Measurements from ENCODE around the gene MCF2L. TPM values are rescaled to one million over a fixed set of nuclear protein-coding genes. Genes with fewer than 3 reads are reported as not detected.

MCF2L gene
- total and polyA plus RNA-seq, 10 of the 15 experiments (the other 5 are each of a cell fraction or from before 2014, with no cell fraction given): 0.06 to 1.1 (median 0.21) TPM; not detected in 2

- FAIRE-seq (no peak), ATAC-seq (no peak), DNase-seq (ENCODE audit: low read depth, low spot score) (no peak)
- H3K4me2 ChIP-seq (ENCODE audit: control insufficient read depth, insufficient read depth): no peak overlapping the region
- TF ChIP-seq MTA3 (IDR thresholded peaks at IDR 0.05; ENCODE audit: borderline replicate concordance, low read length) (no peak), RELB (IDR thresholded peaks at IDR 0.05; ENCODE audit: low read depth) (no peak), SMAD5 (IDR thresholded peaks at IDR 0.05; ENCODE audit: low read depth) (no peak), ETV6 (conservative IDR thresholded peaks at IDR 0.05 in 1 of 2, IDR thresholded peaks at IDR 0.05 in 1 of 2; ENCODE audit: borderline replicate concordance in 1 of 2, low read depth in 1 of 2) (no peak), SREBF1 (IDR thresholded peaks at IDR 0.05; ENCODE audit: low read length) (no peak), CBFB (IDR thresholded peaks at IDR 0.05; ENCODE audit: low read depth) (no peak), RFX5 (IDR thresholded peaks at IDR 0.05; ENCODE audit: low read depth, low read length) (no peak), IKZF2 (IDR thresholded peaks at IDR 0.05) (no peak), TAF1 (IDR thresholded peaks at IDR 0.05; ENCODE audit: borderline replicate concordance, low read depth, low read length) (no peak), TCF12 (IDR thresholded peaks at IDR 0.05; ENCODE audit: low read depth, low read length) (no peak), KDM1A (IDR thresholded peaks at IDR 0.05; ENCODE audit: borderline replicate concordance) (no peak), CBX5 (IDR thresholded peaks at IDR 0.05; ENCODE audit: low read depth) (no peak), ZNF217 (IDR thresholded peaks at IDR 0.05) (no peak), NR2C2 (IDR thresholded peaks at IDR 0.05; ENCODE audit: borderline replicate concordance, control insufficient read depth, insufficient read length, low read depth) (no peak), POU2F2 (IDR thresholded peaks at IDR 0.05; ENCODE audit: borderline replicate concordance, low read depth, low read length) (no peak)
- TF ChIP-seq, protein P1, sequence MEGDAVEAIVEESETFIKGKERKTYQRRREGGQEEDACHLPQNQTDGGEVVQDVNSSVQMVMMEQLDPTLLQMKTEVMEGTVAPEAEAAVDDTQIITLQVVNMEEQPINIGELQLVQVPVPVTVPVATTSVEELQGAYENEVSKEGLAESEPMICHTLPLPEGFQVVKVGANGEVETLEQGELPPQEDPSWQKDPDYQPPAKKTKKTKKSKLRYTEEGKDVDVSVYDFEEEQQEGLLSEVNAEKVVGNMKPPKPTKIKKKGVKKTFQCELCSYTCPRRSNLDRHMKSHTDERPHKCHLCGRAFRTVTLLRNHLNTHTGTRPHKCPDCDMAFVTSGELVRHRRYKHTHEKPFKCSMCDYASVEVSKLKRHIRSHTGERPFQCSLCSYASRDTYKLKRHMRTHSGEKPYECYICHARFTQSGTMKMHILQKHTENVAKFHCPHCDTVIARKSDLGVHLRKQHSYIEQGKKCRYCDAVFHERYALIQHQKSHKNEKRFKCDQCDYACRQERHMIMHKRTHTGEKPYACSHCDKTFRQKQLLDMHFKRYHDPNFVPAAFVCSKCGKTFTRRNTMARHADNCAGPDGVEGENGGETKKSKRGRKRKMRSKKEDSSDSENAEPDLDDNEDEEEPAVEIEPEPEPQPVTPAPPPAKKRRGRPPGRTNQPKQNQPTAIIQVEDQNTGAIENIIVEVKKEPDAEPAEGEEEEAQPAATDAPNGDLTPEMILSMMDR (IDR thresholded peaks at IDR 0.05 in 2 of 3, conservative IDR thresholded peaks at IDR 0.05 in 1 of 3; ENCODE audit: control insufficient read depth in 2 of 3, extremely low read depth in 1 of 3, insufficient read depth in 1 of 3, low read depth in 3 of 3, low read length in 3 of 3): no peak
- H3K79me2 ChIP-seq (ENCODE audit: control insufficient read depth, insufficient read depth, low read length): no peaks in the 10 kb centered on the region
- WGBS (ENCODE audit: insufficient coverage, insufficient replicate concordance, low lambda C conversion rate, missing lambda C conversion rate): 62% methylated on average over 20 of the region's 20 CpGs
- H3K9me3 ChIP-seq (replicated peaks; ENCODE audit: control insufficient read depth, insufficient read depth, low read length): no peaks in the 10 kb centered on the region
- RAD21 ChIA-PET (ENCODE audit: unreplicated experiment): no interaction called here
- in situ Hi-C loops (cut with MboI): no loop called here
- SMC1A ChIA-PET (ENCODE audit: uncharacterized antibody, unreplicated experiment): no interaction called here
- POLR2A ChIA-PET: no interaction called here
- no peaks in the 10 kb centered on the region for H3K4me1 ChIP-seq (ENCODE audit: control insufficient read depth, insufficient read depth, low read length)
- H3K9ac ChIP-seq (ENCODE audit: control insufficient read depth, insufficient read depth, low read length): no peak overlapping the region
- no peak overlapping the region for H3K4me3 ChIP-seq
- CTCF ChIA-PET: no interaction called here
- BruUV-seq (replicated peaks): no TSS peak
- H4K20me1 ChIP-seq (ENCODE audit: control insufficient read depth, insufficient read depth): no peaks in the 10 kb centered on the region
- H2AFZ ChIP-seq (ENCODE audit: control insufficient read depth, low read depth, low read length): no peak overlapping the region
- no peak overlapping the region for H3K27ac ChIP-seq (ENCODE audit: control insufficient read depth, insufficient read depth)
- no peaks in the 10 kb centered on the region for H3K36me3 ChIP-seq (ENCODE audit: control insufficient read depth in 2 of 2, insufficient read depth in 2 of 2, low read length in 1 of 2)
- intact Hi-C loops (cut with micrococcal nuclease; ENCODE audit: unreplicated experiment): no loop called here
- H3K27me3 ChIP-seq (replicated peaks in 1 of 2; ENCODE audit: control insufficient read depth in 2 of 2, insufficient read depth in 2 of 2, low read length in 1 of 2): no peaks in the 10 kb centered on the region
These were observed 108.5 kb downstream of the MCF2L start for GRCh38 chr13:113077566-113077952.
